ENCODE measurements around the gene UBAP2.
"Not testable (repeated sequence)": the region's sequence is repeated elsewhere in the genome, so short reads cannot be mapped to it uniquely, and the experiment has no call there.

The UBAP2 gene

GRCh38 chr9:34047864-34048726 is 592 bp downstream of the UBAP2 start:
- DNase-seq (ENCODE audit: low spot score) (peak; percentile 32), FAIRE-seq (no peak)

- no peak for FAIRE-seq
- DNase-seq (ENCODE audit: low spot score) = no peak
Measured at GRCh38 chr9:34046784-34047379, 1.8 kb downstream of the UBAP2 start.

- FAIRE-seq = no peak
- no peak for DNase-seq (ENCODE audit: low spot score)
Measured at GRCh38 chr9:34045903-34046302, 2.8 kb downstream of the UBAP2 start.

GRCh38 chr9:34042074-34042473 is 6.6 kb downstream of the UBAP2 start:
- FAIRE-seq; DNase-seq (ENCODE audit: low spot score): not testable (repeated sequence)

- not testable (repeated sequence) for FAIRE-seq
Measured at GRCh38 chr9:34038851-34039250, 9.8 kb downstream of the UBAP2 start.

GRCh38 chr9:34037626-34038025 is 11.1 kb downstream of the UBAP2 start:
- FAIRE-seq (no peak), DNase-seq (ENCODE audit: low spot score) (no peak)

More at GRCh38 chr9:34038851-34039250, 9.8 kb downstream of the UBAP2 start:
- DNase-seq (ENCODE audit: low spot score) = not testable (repeated sequence)

- FAIRE-seq (no peak), DNase-seq (ENCODE audit: low spot score) (no peak)
Measured at GRCh38 chr9:34036625-34037024, 12.1 kb downstream of the UBAP2 start.

- no peak for DNase-seq (ENCODE audit: low spot score)
- FAIRE-seq = no peak
Measured at GRCh38 chr9:34035656-34036055, 13.0 kb downstream of the UBAP2 start.

GRCh38 chr9:34034698-34035065 is 14.0 kb downstream of the UBAP2 start:
- FAIRE-seq (no peak), DNase-seq (ENCODE audit: low spot score) (no peak)

- FAIRE-seq (no peak), DNase-seq (ENCODE audit: low spot score) (no peak)
Measured at GRCh38 chr9:34032631-34033030, 16.1 kb downstream of the UBAP2 start.

GRCh38 chr9:34027845-34028574 is 20.7 kb downstream of the UBAP2 start:
- FAIRE-seq (no peak), DNase-seq (ENCODE audit: low spot score) (no peak)

GRCh38 chr9:34025811-34026210 is 22.9 kb downstream of the UBAP2 start:
- no peak for DNase-seq (ENCODE audit: low spot score)
- FAIRE-seq = no peak

GRCh38 chr9:34025062-34025461 is 23.6 kb downstream of the UBAP2 start:
- DNase-seq (ENCODE audit: low spot score) = no peak
- FAIRE-seq = no peak

- FAIRE-seq; DNase-seq (ENCODE audit: low spot score): not testable (repeated sequence)
Measured at GRCh38 chr9:34024476-34024875, 24.2 kb downstream of the UBAP2 start.

- FAIRE-seq (no peak), DNase-seq (ENCODE audit: low spot score) (no peak)
Measured at GRCh38 chr9:34016149-34016548, 32.5 kb downstream of the UBAP2 start.

- DNase-seq (ENCODE audit: low spot score) (no peak), FAIRE-seq (no peak)
Measured at GRCh38 chr9:34010979-34011378, 37.7 kb downstream of the UBAP2 start.

- DNase-seq (ENCODE audit: low spot score) (no peak), FAIRE-seq (no peak)
Measured at GRCh38 chr9:34001951-34002350, 46.7 kb downstream of the UBAP2 start.

GRCh38 chr9:34001298-34001697 is 47.4 kb downstream of the UBAP2 start:
- no peak for FAIRE-seq
- DNase-seq (ENCODE audit: low spot score) = no peak

GRCh38 chr9:33995449-33995848 is 53.2 kb downstream of the UBAP2 start:
- FAIRE-seq (peak; percentile 98), DNase-seq (ENCODE audit: low spot score) (no peak)

GRCh38 chr9:33993104-33993503 is 55.6 kb downstream of the UBAP2 start:
- no peak for DNase-seq (ENCODE audit: low spot score)
- no peak for FAIRE-seq

- DNase-seq (ENCODE audit: low spot score) (no peak), FAIRE-seq (no peak)
Measured at GRCh38 chr9:33992632-33993031, 56.1 kb downstream of the UBAP2 start.

GRCh38 chr9:33988219-33988890 is 60.3 kb downstream of the UBAP2 start:
- DNase-seq (ENCODE audit: low spot score) = no peak
- FAIRE-seq = no peak
